Right lobe of liver (tissue), 4 donors: ENCODE results near the gene DOK6.

Experiments used
- CTCF ChIP-seq, 4 donors: fragments of 200-600 bp in 3 of 4; fragments of 450-650 bp in 1 of 4; IDR thresholded peaks; one replicate each; pipeline versions ENCODE4 v1.5.1 to v1.8.0; 2016 to 2022; ENCODE audit warnings: antibody characterized with exemption in 4 of 4, mild to moderate bottlenecking in 2 of 4
- POLR2A ChIP-seq: fragments of 450-650 bp; IDR thresholded peaks from one replicate; pipeline ENCODE4 v1.6.1; 2017; ENCODE audit warnings: antibody characterized with exemption, mild to moderate bottlenecking
- donor health status: DM: no; HTN: no; CAD: no.
- donor health status: DM: no; HTN: no; CAD: no.
- donor health status: DM: no; HTN: yes; CAD: no.

GRCh38 chr18:69680123-69680522, 279.4 kb downstream of the DOK6 start:
- TF ChIP-seq CTCF (IDR thresholded peaks at IDR 0.05) (no peak), POLR2A (no peak)
